ENCODE results near the gene SH3BP5L. TPM values are rescaled to one million over a fixed set of nuclear protein-coding genes. Genes with fewer than 3 reads are reported as not detected.

SH3BP5L gene
- total and polyA plus RNA-seq, 2 of the 13 experiments (the other 11 are each of a cell fraction or from before 2014, with no cell fraction given) = 10.3 to 14.9 TPM

DNA sequence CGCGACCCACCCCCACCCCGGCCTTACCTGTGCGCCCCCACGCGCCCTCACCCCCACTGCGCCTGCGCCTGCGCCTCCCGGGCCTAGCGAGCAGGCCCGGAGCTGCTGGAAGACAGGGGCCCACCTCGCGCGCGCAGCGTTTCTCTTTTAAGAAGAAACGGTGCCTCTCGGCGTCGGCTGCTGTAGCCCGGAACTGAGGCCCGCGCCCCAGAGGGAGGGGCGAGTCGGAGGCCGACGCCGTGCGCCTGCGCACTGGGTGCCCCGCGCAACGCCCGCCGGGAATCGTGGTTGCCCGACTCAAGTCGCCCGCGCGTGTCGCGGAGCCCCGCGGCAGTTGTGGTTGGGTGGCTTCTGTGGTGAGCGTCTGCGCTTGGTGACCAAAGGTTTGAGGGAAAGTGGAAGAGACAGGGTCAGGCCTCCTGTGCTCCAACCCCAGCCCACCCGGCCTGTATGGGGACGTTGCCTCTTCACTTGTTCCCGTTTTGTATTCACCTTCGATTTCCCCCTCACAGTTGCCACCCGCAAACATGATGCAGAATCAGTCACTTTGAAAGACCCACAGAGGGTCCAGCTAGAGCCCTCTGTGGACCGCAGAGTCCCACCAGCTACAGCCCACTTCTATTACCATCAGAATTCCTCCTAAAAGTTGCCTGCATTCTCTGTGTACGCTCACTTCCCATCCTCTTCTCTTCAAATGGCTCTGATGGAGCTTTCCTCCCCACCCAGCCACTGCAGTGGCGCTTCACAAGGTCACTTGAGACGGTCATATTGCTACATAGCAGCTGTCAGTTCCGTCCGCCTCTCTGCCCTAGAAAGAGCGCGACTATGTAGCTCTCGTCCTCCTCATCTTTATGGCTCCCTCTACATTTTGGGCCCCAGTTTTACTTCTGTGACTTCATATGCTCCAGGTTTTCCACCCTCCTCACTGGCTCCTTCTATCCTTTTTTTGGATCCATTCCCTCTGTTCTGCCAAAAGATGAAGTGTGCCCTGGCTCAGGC, 33.5 kb upstream of the SH3BP5L start, which contains the start of gene ZNF692 (continued):
- TF ChIP-seq, protein P1, sequence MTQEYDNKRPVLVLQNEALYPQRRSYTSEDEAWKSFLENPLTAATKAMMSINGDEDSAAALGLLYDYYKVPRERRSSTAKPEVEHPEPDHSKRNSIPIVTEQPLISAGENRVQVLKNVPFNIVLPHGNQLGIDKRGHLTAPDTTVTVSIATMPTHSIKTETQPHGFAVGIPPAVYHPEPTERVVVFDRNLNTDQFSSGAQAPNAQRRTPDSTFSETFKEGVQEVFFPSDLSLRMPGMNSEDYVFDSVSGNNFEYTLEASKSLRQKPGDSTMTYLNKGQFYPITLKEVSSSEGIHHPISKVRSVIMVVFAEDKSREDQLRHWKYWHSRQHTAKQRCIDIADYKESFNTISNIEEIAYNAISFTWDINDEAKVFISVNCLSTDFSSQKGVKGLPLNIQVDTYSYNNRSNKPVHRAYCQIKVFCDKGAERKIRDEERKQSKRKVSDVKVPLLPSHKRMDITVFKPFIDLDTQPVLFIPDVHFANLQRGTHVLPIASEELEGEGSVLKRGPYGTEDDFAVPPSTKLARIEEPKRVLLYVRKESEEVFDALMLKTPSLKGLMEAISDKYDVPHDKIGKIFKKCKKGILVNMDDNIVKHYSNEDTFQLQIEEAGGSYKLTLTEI (CRISPR knock-in tag; conservative IDR thresholded peaks at IDR 0.05) = no peak
- TF ChIP-seq, protein P2, sequence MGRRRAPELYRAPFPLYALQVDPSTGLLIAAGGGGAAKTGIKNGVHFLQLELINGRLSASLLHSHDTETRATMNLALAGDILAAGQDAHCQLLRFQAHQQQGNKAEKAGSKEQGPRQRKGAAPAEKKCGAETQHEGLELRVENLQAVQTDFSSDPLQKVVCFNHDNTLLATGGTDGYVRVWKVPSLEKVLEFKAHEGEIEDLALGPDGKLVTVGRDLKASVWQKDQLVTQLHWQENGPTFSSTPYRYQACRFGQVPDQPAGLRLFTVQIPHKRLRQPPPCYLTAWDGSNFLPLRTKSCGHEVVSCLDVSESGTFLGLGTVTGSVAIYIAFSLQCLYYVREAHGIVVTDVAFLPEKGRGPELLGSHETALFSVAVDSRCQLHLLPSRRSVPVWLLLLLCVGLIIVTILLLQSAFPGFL (CRISPR knock-in tag; IDR thresholded peaks at IDR 0.05) = no peak
- TF ChIP-seq MEIS2 (CRISPR knock-in tag; IDR thresholded peaks at IDR 0.05) (peak; percentile 17), REXO4 (CRISPR knock-in tag; IDR thresholded peaks at IDR 0.05; ENCODE audit: borderline replicate concordance) (no peak; the same call in 1 of the 2 replicates), KLF9 (CRISPR knock-in tag; IDR thresholded peaks at IDR 0.05; ENCODE audit: low read depth) (peak; percentile 68; the same call in 1 of the 2 replicates), MXD4 (CRISPR knock-in tag; IDR thresholded peaks at IDR 0.05) (0 out of 2 replicates have a peak, but pooled peaks have one; percentile 26), TGIF2 (CRISPR knock-in tag; IDR thresholded peaks at IDR 0.05) (no peak; the same call in 1 of the 2 replicates), ZNF460 (CRISPR knock-in tag; IDR thresholded peaks at IDR 0.05; ENCODE audit: borderline replicate concordance) (no peak), HOXA5 (CRISPR knock-in tag; IDR thresholded peaks at IDR 0.05) (peak; percentile 85; the same call in 1 of the 2 replicates), ERF (CRISPR knock-in tag; IDR thresholded peaks at IDR 0.05) (no peak), ZNF552 (CRISPR knock-in tag; IDR thresholded peaks at IDR 0.05; ENCODE audit: borderline replicate concordance) (0 out of 2 replicates have a peak, but pooled peaks have one; percentile 28), MYNN (CRISPR knock-in tag; IDR thresholded peaks at IDR 0.05; ENCODE audit: low read depth) (no peak), ETV6 (CRISPR knock-in tag; conservative IDR thresholded peaks at IDR 0.05) (0 out of 2 replicates have a peak, but pooled peaks have one; percentile 29), HOXA7 (CRISPR knock-in tag; IDR thresholded peaks at IDR 0.05) (no peak), MBD4 (IDR thresholded peaks at IDR 0.05; ENCODE audit: borderline replicate concordance, low read length) (no peak)
- TF ChIP-seq, protein P3, sequence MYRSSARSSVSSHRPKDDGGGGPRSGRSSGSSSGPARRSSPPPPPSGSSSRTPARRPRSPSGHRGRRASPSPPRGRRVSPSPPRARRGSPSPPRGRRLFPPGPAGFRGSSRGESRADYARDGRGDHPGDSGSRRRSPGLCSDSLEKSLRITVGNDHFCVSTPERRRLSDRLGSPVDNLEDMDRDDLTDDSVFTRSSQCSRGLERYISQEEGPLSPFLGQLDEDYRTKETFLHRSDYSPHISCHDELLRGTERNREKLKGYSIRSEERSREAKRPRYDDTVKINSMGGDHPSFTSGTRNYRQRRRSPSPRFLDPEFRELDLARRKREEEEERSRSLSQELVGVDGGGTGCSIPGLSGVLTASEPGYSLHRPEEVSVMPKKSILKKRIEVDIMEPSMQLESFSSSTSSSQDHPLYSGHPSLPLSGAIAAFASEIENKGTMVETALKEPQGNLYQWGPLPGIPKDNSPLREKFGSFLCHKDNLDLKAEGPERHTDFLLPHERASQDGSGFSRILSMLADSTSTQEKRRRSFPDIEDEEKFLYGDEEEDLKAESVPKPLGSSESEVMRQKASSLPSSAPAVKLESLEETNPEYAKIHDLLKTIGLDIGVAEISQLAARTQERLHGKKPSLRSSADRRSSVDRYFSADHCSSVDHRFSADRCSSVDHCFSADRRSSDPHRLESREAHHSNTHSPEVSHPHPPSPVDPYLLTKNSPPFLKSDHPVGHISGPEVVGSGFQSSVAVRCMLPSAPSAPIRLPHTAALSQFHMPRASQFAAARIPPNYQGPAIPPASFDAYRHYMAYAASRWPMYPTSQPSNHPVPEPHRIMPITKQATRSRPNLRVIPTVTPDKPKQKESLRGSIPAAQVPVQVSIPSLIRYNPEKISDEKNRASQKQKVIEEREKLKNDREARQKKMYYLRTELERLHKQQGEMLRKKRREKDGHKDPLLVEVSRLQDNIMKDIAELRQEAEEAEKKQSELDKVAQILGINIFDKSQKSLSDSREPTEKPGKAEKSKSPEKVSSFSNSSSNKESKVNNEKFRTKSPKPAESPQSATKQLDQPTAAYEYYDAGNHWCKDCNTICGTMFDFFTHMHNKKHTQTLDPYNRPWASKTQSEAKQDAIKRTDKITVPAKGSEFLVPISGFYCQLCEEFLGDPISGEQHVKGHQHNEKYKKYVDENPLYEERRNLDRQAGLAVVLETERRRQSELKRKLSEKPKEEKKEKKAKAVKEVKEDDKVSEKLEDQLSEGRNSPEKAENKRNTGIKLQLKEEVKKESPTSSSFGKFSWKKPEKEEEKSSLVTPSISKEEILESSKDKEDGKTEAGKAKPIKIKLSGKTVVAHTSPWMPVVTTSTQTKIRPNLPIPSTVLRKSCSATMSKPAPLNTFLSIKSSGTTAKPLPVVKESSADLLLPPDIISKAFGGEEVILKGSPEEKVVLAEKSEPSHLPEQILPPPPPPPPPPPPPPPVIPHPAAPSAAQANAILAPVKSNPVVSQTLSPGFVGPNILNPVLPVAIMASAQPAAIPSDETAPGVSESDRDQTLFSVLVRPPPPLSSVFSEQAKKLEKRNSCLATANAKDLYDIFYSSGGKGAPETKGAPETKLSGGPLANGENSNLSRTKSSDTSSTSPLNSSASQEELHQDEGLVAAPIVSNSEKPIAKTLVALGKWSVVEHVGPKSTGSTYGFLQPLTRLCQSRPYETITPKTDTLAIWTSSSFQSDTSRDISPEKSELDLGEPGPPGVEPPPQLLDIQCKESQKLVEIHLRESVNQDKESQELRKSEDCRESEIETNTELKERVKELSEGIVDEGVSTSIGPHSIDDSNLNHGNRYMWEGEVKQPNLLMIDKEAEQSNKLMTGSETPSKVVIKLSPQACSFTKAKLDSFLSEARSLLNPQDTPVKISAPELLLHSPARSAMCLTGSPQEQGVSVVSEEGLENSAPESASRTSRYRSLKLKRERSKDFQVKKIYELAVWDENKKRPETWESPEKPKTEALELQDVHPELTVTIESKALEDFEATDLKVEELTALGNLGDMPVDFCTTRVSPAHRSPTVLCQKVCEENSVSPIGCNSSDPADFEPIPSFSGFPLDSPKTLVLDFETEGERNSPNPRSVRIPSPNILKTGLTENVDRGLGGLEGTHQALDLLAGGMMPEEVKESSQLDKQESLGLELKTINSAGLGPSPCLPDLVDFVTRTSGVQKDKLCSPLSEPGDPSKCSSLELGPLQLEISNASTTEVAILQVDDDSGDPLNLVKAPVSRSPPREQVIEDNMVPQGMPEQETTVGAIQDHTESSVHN (CRISPR knock-in tag; IDR thresholded peaks at IDR 0.05) = no peak
